Left cardiac atrium (tissue), 4 donors: Measurements from ENCODE around the gene PTPRE. TPM values are rescaled to one million over a fixed set of nuclear protein-coding genes. Genes with fewer than 3 reads are reported as not detected.

Experiments
- ATAC-seq, 2 donors: fragments of 200-7000 bp; cut with Tn5 transposase; one replicate each; pipeline ENCODE4 v1.9.1; 2020; ENCODE audit warnings: mild to moderate bottlenecking in 2 of 2, moderate library complexity in 2 of 2
- DNase-seq: peaks from one replicate; pipeline ENCODE4 v3.0.0-alpha.2; 2020
- intact Hi-C, 2 donors: fragments of 100-400 bp; cut with DNase I; formaldehyde crosslinking; loops; one replicate each; pipeline versions ENCODE4 v1.14.1 to v1.15.1; 2022 to 2023
- total RNA-seq, 2 donors: library from RNA; stranded (reverse); fragmentation: NEBNext Ultra II Directional; extraction: Animal tissue kit (Norgen Biotek cat#: 25700); gene quantifications; one replicate each; pipeline ENCODE4 v1.2.1, GENCODE V29; 2021
- donor health status: DM: no; HTN: yes; CAD: no.
- donor health status: DM: no; HTN: yes; CAD: no; lungs with severe emphysema.
- donor health status: DM: yes; HTN: yes; CAD: no.
- donor health status: Dilated cardiomyopathy.

PTPRE gene
- total RNA-seq, 2 donors from 2014 or later = 14.2 to 24.3 TPM

DNA sequence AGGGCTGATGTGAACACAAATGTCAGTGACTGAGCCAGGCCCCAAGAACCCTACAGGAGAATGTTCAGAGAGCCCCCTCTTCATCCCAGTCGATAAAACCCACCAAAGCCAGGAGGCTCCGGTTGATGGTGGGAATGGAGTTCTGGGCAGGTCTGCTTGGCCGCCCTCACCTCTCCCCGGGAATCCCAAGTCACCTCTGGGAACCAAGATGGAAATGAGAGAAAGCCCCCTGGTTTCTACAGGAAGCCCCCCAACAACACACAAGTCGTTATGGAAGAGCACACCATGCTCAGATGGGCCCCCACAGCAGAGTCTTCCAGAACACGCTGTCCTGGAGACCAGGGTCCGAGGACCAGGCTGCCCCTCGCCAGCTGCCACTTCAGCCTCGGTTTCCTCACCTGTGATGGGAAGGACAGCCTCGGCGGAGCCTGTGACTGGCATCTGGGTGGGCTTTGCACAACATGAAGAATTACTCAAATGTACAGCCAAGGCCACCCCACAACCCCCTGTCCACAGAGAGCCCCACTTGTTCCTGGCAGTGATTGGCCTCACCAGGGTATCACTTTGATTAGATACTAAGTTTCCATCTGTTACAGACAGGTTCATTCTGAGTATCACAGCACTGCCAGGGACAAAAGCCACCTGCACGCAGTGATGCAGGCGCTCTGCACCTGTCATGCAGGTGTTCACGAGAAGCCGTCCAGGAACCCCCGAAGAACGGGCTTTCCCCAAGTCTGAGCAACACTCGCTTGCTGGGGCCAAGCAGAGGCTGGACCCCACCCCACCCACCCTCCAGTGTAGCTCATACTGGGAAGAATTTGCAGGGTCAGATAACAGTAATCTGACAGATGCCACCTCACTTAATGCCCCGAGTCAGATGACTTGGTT lies 161.7 kb downstream of the PTPRE start:
- DNase-seq = no peak
- intact Hi-C loops = loop anchor here (2.0 to 10.0 kb wide), 3 partner anchors 54 to 162 kb away; partner anchors contain the start of gene PTPRE (in 2 of the 2)
- no peak for ATAC-seq

DNA sequence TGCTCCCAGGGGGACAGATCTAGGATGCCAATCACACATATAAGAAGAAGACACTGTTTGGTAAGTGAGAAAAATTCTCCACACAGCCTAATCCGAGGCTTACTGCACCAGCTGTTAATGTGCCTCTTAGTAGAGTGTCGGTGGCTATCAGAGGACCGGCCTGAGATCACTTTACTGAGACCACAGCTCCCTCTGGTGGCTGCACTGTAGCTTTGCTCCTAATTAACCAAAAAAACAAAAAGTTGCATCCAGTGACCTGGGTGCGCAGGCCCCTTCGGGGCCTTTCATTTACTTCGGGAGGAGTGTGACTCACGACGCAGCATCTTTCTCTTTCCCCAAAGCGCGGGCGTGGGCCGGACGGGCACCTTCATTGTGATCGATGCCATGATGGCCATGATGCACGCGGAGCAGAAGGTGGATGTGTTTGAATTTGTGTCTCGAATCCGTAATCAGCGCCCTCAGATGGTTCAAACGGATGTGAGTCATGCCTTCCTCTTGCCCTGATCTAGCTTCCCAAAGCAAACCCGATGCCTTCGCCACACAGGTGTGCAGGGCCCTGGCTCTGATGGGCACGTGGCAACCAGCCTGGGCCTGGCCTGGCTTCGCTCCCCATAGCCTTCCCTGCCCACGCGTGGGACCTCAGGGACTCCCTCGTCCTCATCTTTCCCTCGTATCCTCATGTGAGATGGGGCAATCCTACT lies 162.6 kb downstream of the PTPRE start:
- intact Hi-C loops = loop anchor here (2.0 to 10.0 kb wide), 3 partner anchors 55 to 163 kb away; partner anchors contain the start of gene PTPRE (in 2 of the 2)
- DNase-seq = peak; percentile 63
- peak; percentile 56 to 63 for ATAC-seq

DNA sequence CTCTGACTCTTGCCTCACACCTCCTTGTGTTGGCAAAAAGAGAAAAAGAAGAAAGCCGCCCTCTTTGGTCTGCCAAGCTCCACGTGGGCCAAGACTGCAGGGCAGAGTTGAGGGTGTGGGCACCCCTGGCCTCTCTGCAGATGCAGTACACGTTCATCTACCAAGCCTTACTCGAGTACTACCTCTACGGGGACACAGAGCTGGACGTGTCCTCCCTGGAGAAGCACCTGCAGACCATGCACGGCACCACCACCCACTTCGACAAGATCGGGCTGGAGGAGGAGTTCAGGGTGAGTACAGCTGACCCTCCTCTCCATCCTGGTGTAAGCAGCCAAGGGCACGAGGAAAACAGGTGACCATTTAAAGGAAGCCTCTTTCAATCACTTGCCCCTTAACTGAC lies 163.3 kb downstream of the PTPRE start:
- DNase-seq (no peak), ATAC-seq (no peak)
- intact Hi-C loops = no loop called here

DNA sequence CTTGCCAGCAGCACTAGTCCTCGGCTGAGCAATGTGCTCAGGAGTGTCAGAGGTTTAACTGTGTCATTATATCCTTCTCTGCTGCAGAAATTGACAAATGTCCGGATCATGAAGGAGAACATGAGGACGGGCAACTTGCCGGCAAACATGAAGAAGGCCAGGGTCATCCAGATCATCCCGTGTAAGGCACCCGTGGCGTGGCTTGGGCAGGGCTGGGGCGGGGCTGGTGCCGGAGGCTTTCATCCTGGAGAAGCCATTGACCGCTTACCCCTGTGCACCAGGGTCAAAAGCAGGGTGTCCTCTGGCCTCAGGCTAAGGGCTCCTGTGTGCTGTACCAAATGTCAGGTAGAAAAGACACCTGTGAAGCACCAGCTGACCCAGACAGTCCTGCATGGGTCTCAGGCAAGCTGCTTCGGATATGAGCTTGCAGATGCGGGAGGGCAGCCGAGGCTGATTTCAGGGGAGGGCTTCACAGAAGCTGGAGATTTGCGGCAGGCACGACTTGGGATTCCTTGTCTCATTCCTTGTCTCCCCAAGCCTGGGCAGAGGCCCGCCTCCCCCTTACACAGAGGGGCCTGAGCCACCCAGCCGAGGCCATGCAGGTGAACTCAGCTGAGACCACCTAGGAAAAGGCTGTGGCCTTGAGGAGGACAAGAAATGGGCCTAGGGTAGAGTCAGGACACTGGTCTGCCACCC lies 164.0 kb downstream of the PTPRE start:
- DNase-seq (no peak), ATAC-seq (no peak)
- intact Hi-C loops = no loop called here

DNA sequence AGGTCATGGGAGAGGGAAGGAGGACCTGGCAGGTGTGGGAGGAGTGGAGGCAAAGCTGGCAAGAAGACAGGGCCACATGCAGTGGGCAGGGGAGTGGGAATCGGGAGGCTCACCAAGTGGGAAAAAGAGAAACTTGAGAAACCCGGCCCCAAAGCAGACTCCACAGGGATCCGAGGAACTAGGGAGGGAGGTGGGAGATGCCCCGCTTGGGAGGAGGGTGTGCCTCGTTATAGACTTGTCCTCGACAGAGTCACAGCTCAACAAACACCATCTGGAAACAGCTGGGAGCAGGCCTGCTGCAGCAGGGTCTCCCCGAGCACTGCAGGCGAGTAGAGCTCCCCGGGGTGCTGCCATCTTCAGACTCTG lies 164.5 kb downstream of the PTPRE start:
- no peak for DNase-seq
- intact Hi-C loops = no loop called here

DNA sequence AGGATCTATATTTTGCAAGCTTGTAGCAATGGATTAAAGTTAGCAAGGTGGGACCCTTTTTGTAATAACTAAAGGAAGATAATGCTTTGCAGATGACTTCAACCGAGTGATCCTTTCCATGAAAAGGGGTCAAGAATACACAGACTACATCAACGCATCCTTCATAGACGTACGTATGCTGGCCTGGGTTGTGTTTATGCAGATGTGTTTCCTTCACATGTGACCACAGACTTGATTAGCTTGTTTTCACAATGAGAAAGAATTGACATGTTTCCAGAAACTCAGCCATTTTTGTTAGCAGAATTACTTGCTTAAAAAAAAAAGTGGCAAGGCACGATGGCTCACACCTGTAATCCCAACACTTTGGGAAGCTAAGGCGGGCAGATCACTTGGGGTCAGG lies 165.1 kb downstream of the PTPRE start:
- intact Hi-C loops = no loop called here
- DNase-seq = no peak
- ATAC-seq = no peak

More for the DNA sequence above, 164.5 kb downstream of the PTPRE start:
- ATAC-seq = no peak

DNA sequence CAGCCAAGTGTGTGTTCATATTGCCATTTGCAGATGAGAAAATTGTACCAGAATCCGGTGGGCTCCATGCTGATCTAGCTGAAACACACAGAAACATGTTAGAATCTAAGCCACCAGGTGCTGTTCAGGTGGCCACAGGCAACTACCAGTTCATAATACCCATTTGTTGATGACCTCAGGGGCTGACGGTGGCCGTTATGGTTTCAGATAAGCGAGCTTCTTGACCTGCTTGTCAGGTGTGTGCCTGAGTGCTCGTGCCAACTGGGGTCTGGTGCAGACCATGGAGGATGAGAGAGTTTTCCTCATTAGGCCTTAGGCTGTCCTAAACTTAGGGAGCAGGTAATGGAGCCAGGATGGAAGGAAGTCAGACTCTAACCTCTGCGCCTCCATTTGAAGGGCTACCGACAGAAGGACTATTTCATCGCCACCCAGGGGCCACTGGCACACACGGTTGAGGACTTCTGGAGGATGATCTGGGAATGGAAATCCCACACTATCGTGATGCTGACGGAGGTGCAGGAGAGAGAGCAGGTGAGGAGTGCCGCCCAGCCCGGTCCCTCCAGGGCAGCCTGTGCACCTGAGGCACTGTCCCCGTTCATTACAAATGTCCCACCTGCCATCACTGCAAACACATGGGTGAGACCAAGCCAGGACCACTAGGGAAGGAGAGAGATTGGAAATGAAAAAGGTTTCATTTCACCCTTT lies 166.2 kb downstream of the PTPRE start:
- DNase-seq (no peak), ATAC-seq (no peak)
- intact Hi-C loops = no loop called here

DNA sequence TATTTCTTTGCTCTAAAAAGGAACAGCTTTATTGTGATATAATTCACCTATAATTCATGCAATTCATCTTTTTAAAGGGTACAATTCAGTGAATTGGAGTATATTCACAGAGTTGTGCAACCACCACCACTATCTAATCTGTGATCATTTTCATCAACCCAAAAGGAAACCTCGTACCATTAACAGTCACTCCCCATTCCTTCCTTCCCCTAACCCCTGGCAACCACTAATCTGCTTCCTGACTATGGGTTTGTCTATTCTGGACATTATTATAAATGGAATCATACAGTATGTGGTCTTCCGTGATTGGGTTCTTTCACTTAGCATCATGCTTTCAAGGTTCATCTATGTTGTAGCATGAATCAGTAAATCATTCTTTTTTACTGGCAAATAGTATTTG lies 167.0 kb downstream of the PTPRE start:
- intact Hi-C loops = no loop called here
- ATAC-seq = no peak
- no peak for DNase-seq

DNA sequence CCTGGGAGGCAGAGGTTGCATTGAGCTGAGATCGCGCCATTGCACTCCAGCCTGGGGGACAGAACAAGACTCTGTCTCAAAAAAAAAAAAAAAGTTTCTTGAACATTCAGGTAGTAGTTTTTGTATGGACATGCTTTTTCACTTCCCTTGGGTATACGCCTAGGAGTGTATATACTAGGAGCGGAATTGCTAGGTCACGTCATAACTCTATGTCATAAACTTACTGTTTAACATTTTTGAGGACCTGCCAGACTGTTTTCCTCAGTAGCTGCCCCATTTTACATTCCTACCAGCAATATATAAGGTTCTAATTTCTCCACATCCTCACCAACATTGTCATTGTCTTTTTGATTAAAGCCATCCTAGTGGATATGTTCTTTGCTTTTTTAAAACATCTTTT lies 167.7 kb downstream of the PTPRE start:
- ATAC-seq (no peak), DNase-seq (no peak)
- intact Hi-C loops = no loop called here

DNA sequence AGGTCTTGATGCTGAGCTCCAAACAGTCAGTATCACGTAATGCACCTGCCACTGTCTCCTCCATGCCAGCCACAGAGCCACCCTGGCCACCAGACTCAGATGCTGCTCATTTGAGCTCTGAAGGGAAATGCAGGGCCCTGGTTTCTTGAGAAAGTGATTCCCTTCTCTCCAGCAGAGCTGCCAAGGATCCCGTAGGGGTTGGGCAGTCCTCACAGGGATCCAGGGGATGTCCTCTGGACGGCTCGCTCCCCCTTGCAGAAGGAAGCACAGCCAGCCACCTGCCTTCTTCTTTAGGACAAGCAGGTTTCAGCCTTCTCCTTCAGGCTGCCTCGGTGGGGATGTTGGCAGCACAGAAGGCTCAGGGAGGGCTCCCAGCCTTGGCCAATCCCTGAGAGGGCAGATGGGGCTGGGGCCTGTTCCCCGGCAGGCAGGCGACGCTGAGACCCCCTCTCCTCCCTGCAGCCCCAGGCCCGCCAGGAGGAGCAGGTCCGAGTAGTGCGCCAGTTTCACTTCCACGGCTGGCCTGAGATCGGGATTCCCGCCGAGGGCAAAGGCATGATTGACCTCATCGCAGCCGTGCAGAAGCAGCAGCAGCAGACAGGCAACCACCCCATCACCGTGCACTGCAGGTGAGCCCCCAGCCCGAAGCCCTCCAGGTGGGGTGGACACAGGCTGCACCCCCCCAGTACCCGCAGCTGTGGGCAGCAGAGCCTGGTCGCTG lies 170.4 kb downstream of the PTPRE start:
- ATAC-seq = peak in 1 of 2 donors; percentile 10
- intact Hi-C loops = no loop called here

DNA sequence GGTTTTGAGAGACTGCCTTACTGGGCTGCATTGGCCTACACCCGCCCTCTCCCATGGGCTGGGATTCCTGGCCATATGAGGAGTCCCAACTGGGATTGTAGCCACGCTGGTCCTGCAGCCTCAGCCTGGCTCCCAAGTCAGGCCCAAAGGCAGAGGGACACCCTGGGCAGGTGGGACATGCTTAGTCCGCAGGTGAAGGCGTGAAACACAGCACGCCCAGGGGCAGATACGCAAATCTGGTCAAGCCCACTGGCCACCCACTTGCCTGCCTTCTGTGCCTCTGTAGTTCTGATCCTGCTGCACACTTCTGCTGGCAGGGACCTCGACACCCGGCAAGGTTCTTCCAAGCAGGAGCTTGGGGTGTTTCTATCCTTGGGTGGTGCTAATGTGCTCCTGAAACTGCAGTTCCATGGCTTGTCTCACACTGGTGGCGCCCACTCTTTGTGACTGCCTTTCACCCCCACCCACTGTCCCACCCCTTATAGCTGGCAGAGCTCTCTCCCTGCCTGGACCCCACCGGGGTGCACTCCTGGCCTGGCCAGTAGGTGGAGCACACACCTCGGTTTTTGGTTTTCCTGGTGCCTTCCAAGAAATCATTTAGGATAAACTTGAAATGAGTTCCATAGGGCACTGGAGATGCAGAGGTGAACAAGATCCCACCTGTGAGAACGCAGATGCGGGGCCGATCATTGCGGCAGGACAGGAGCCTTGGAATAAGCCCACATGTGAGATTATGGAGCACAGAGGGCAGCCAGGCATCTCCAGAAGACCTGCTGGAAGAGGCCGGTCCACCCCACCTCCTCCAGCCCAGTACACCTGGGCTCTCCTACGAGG lies 171.4 kb downstream of the PTPRE start:
- no peak for DNase-seq
- intact Hi-C loops = no loop called here
- ATAC-seq = peak; percentile 44 to 55

More for the DNA sequence above, 170.4 kb downstream of the PTPRE start:
- no peak for DNase-seq

DNA sequence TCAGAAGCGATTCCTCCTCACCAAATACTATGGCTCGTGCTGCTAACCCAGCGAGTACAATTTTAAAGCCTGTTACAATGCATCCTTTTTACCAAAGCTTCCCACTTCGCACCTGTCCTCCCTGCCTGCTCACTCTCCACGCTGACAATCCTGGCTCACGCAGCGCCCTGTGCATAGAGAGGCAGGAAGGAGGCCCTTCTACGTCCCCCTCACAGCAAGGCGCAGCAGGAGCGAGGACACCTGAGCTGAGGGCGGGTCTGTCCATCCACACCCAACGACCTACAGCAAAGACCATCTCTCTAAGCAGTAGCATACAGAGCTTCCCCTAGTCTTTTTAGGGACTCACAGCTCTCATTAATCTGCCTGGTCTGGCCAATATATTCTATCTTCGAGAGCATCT lies 173.3 kb downstream of the PTPRE start:
- ATAC-seq = no peak
- DNase-seq = no peak
- intact Hi-C loops = no loop called here

DNA sequence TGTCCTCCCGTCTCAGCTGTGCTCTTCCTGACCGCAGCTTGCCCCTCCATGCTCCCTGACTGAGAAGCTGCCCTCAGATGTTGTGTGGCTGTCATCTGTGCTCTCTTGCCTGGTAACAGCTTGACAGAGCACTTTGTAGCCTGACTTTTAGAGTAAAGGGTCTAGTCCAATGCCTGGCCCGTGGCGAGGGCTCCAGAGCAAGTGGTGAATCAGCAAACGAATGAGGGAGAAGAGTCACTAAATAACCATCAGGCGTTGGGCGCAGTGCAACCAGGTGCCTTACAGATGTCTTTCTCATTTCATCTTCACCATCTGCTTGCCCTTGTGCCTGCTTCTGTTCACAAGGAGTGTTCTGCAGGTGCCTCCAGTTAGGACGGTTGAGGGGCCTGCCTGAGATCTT lies 173.7 kb downstream of the PTPRE start:
- intact Hi-C loops = no loop called here
- ATAC-seq = no peak
- no peak for DNase-seq

DNA sequence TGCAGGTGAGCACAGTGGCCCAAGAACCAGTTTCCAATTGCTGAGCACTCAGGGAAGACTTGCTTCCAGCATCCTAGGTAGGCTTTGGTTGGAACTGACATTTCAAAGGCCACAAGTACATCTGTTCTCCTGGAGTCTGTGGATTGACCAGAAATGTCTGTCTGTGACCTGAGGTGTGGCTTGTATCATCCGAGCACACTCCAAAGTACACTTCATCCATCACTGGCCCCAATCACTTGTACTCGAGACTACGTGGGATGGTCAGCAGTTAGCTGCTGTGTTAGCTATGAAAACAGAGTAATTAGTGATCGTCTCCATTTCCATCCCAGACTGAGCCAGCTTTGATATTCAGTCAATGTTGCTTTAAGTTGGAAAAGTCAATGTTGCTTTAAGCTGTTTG lies 174.3 kb downstream of the PTPRE start:
- ATAC-seq = no peak
- intact Hi-C loops = no loop called here
- no peak for DNase-seq

DNA sequence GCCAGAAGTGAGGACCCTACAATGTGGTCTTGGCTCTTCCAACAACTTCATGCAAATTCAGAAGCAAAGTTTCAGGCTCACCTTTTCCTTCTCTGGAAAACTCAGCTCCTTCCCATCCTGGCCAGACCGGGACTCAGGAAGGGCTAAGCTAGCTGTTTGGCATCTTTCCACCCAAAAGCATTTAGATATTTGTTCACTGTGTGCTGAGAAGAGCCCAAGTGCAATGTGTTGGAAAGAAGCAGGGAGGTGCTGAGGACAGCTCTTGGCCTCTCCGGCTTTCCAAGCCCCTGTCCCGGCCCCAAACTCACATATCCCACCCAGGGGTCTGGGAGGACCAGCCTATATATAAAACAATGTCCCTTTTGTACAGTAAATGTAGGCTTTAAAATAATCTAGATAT lies 174.8 kb downstream of the PTPRE start:
- intact Hi-C loops = no loop called here
- DNase-seq (no peak), ATAC-seq (no peak)

DNA sequence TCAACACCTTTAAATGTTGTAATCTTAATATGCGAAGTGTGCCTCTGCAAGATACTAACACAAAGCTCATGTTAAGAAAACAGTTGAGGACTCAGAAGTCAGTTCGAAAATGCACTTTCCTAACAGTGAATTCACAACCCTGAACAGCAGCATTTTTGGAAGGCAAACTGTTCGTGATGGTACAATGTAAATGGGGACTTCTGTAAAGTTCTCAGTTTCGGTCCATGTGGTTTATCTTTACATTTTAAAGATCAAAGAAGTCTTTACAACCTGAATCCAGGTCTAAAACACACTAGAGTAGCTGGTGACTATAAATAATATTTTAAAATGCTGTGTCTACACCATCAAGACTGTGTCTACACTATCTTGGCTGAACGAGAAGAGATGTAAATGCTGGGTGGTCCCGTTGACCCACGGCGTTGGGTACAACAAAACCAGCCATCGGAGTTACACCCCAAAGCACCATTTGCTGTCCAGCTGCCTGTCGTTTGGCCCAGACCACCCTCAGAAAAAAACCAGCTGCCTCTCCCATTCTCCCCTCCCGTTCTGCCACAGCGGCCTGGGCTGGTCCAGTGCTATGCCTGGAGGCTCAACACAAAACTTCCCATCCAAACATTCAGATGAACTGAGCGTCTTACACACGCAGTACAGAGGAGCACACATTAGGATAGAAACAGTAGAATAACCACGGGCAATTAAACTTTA lies 176.4 kb downstream of the PTPRE start:
- ATAC-seq (no peak), DNase-seq (no peak)
- intact Hi-C loops = no loop called here

DNA sequence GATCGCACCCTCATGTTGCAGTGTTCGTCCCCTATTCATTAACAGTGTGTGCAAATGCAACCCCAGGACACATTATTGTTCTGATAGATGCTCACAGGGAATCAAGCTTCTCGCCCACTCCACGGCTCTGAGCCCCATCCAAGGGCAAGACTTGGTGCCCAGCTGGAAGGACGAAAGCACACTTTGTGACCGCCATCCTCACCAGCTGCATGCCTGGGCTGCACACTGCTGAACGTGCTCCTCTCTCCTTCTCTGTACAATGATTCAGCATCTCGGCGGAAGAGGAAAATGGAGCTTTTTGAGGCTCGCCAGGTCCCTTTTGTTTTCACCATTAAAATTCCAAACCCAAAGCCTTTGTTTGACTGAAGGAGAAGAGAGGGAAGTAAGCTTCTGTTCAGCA lies 177.5 kb downstream of the PTPRE start:
- intact Hi-C loops = no loop called here
- ATAC-seq (no peak), DNase-seq (no peak)
